Activated T-helper 1 cell treated with anti-CD3 and anti-CD28 coated beads, Interleukin-2, amount 50 U/mL, for 16 hours (primary cell): Measurements from ENCODE around the gene FAM3A.

Source experiments
- DNase-seq, 2 donors: peaks; one replicate each; pipeline ENCODE4 v3.0.0-alpha.2; 2020; ENCODE audit warnings: low read depth in 1 of 2, low spot score in 1 of 2

The FAM3A gene

DNA sequence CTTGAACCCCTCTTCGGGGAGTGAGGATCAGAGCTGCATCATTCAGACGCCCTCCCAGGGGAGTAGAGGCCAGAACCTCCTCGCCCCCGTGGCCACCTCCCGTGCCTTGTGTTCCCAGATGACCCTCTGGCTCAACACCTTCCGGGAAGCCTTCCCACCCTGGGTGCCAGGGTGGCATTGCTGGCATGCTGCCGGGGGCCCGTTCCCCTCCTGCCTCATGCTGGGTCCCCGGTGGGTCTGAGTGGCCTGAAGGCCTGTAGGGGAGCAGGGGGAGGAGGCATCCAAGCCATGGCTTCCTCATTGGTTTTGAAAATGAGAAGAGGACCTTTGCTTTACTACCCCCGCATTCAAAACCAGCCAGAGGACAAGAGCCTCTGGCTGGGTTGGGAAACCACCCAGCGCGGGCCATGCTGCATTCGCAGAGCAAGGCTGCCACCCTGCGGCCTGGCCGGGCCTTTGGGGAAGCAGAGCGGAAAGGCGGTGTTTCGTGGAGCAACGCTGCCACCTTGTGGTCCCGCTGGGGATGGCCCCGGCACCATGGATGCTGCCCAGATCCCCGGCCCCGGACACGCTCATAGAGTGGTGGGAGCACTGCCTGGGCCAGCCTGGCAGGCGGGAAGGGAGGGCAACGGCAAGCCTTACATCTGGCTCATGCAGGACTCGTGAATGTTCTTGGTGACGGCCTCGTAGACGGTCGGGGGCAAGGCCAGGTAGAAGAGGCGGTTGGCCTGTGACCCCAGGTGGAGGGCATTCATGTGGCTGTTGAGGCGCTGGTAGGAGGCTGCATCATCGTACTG lies 18.7 kb upstream of the FAM3A start:
- DNase-seq, result peak; percentile 73 to 88

GRCh38 chrX:154532690-154533089 lies 16.7 kb upstream of the FAM3A start:
- DNase-seq, result no peak

DNA sequence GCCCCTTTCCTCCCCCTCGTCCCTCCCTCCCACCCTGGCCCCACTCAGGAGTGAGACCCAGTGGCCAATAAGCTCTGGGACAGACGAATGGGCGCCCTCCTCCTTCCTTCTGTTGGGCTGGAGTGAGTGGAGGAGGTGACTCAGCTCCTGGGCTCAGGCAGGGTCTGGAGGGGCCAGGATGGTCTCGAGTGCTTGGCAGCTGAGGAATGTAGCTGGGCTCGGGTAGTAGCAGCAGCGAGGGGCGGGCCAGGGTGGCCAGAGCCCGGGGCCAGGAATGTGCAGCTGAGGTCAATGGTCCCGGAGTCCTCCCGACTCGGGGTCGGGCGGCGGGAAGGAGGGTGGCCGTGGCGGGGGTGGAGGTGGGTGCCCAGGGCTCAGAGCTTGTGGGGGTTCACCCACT lies 15.6 kb upstream of the FAM3A start:
- DNase-seq, result no peak

DNA sequence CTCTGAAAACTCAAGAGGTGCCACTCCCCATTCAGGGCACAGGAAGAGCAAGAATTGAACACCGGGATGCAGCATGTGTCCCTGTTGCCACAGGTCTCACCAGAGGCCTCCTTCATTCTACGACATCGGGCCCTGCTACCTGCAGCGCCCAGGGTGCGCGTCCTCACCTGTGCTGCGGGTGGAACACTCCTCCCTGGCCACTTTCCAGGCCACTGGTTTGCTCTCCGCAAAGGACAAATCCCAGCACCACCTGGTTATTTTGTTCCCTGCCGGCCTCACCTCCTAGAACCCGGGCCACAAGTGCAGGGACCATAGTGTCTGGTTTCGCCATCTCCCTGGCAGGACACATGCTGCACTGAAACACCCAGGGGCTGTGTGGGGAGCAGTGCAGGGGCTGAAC lies 14.3 kb upstream of the FAM3A start:
- DNase-seq, result no peak

DNA sequence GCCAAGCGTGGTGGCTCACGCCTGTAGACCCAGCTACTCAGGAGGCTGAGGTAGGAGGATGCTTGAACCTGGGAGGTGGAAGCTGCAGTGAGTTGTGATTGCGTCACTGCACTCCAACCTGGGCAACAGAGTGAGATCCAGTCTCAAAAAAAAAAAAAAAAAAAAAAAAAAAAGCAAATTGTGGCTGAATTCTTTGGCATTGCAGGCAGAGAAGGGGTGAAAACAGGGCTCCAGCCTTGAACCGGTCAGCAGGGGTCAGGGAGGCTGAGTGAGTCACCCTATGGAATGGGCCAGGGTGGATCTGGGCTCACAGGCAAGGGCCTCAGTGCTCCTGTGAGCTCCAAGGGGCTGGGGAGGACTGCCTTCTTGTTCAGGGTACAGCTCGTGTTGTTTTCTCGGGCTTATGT lies 13.2 kb upstream of the FAM3A start:
- DNase-seq, result no peak

DNA sequence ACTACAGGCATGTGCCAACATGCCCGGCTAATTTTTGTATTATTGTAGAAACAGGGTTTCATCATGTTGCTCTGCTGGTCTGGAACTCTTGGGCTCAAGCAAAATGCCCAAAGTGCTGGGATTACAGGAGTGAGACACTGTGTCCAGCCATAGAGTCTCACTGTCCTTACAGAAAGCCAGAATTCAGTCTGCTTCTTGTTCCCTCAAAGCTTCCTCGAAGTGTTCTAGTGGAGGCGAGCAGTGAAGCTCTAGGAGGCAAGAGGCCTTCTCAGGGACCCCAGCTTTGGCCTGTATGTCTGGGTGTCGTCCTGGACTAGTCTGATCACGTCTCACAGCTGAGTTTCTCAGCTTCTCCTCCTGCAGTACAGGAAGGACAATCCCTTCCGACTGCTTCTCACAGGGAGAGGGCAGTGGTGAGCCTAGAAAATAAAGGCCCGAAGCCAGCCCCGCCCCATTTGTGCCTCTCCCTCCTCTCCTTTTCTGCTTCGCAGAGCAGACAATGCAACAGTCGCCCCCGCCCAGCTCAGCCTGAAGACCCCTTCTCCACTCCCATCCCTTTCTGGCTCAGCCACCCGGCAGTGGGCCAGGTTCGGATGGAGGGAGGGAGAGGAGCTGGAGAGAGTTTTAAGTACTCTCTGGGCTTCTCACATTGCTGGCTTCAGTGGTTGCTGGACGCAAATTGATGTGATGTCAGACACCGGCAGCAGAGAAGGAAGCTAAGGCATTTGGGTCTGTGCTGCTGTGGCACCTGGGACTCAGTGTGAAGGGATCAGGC lies 11.1 kb upstream of the FAM3A start:
- peak; percentile 10 to 30 for DNase-seq

DNA sequence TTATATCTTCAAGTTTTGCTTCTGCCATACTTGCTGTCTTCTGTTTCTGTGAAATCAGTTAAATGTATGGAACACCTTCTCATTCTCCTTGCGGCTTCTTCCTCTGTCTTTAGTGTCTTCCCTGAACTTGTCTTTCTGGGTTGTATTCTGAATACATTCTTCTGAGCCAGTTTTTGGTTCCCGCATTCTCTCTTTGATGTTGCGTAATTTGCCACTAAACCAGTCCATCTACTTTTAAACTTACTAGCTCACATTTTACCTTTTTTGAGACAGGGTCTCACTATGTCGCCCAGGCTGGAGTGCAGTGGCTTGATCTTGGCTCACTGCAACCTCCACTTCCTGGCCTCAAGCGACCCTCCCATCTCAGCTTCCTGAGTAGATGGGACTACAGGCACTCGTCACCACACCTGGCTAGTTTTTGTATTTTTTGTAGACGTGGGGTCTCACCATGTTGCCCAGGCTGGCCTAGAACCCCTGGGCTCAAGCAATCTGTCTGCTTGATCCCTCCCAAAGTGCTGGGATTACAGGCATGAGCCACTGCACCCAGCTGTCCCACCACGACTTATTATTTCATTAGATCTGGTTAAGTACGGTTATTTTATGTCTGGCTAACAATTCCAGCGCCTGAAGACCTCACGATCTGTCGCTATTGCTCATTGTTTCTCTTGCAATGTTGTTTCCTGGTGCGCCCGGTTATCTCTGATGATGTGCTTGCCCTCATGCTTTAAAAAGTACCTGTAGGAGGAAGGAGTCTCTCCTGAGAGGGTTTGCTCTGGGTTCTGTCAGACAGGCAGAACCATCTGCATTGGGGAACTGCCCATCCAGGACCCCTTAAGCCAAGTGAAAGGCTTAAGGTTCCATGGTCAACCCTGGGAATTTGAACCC lies 9.8 kb upstream of the FAM3A start:
- DNase-seq, result no peak

DNA sequence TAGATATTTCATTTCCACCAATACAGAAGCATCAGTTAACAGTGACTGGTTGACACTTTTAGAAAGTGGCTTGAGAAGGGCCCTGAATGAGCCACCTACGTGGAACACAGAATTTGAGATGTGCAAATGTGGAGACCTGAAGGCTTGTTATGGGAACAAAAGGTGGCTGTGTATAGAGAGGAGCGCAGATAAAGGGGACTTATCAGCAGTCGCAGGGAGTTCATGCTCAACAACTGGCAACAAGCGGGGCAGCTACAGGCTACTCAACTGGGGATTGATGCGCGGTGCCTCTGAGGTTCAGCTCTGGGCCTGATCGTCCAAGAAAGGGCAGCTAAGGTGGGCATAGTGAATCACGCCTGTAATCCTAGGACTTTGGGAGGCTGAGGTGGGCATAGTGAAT lies 3.4 kb upstream of the FAM3A start:
- DNase-seq, result no peak

- no peak for DNase-seq
Measured at GRCh38 chrX:154517101-154517781, 1.2 kb upstream of the FAM3A start.

GRCh38 chrX:154516656-154517100 lies 646 bp upstream of the FAM3A start:
- no peak for DNase-seq

DNA sequence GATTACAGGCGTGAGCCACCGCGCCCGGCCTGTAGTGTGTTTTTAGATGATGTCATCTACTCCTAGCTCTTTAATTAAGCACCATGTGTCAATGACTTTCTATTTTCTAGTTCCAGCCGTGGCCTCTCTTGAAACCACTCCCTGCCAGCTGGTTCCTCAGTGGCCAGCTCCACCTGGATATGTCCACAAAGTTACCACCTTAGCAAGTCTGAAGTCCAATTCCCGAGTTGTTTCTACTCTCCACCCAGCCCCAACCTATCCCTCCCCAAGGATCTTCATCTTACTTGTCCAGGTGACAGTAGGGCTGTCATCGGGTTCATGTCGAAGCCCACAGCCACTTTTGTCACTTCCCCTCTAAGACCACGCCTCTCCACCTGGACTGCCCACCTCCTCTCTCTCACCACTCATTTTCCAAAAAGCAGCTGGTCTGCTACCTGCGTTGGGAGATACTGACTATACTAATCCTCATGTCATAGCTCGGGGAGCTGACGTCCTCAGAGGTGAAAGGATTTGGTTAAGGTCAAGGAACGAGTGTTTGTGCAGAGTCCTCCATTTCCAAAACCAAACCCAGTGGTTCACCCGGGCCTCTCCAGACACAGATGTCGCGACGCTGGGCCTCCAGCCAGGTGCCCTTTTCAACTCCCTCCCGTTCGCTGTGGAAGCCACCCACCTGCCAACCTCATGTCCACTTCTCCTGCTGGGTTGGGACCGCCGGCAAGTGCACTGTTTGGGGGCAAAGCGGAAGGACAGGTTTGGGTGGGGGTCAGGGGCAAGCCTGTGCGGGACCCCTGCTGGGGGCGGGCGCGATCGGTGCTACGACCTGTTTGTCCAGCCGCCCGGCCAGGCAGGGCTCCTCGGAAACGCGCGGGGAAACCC lies 704 bp downstream of the FAM3A start:
- no peak for DNase-seq

DNA sequence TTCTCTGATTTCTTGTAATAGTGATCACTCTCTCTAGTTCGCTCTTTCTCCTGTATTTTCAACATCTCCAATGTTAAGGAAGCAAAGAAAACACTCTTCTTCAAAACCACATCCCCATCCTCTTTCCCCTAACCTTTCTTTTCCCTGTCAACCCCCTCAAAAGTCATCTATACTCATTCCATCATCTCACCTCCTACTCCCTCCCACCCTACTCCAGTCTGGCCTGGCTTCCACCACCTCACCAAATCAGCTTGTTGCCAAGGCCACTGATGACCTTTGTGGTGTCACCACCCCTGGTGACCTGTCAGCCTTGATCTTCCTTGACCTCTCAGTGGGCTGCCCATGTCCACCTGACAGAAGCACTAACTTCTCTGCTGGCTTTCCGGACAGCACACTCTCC lies 2.3 kb downstream of the FAM3A start:
- DNase-seq, result no peak

GRCh38 chrX:154512879-154513553 lies 3.0 kb downstream of the FAM3A start:
- DNase-seq, result no peak

- no peak for DNase-seq
Measured at GRCh38 chrX:154511761-154512160, 4.3 kb downstream of the FAM3A start.

GRCh38 chrX:154509455-154509854 lies 6.6 kb downstream of the FAM3A start:
- no peak for DNase-seq

GRCh38 chrX:154508384-154508745 lies 7.7 kb downstream of the FAM3A start:
- DNase-seq, result no peak

GRCh38 chrX:154507673-154508383 lies 8.2 kb downstream of the FAM3A start:
- no peak for DNase-seq

DNA sequence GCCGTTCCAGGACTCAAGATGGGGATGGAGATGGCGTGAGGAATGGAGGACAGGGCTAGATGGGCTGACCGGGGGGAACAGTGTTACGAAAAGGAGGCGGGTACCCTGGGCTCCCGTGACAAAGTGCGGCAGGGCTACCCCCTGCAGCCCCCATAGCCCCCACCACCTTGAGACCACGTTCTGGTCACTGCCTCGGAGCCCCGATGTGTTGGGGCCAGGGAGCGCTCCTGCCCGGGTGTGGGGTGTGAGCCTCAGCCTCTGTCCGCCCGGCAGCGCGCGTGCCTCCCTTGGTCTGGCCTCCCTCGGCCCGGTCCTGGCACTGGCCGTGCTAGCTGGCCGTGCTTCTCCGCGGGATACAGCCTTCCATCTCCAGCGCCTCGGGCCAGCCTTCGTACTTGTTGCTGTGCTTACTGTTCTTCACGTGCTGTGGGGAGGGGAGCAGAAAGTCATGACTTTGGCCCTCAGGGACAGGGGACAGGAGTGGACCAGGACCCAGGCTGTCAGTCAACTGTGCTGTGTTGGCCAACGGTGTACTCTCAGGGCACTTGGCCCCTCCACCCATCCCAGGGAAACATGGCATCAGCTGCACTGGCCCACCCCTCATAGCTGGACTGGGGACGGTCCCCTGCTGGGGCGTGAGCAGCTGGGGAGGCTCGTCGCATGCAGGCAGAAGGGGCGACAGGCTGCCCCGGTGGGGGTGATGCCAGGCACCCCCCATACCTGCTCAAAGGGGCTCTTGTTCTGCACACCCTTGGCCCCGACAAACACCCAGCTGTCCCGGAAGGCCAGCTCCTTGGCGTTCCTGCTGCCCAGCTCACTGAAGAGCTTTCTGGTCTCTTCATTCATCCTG lies 9.3 kb downstream of the FAM3A start:
- no peak for DNase-seq
